HG03571 (cell line): Measurements from ENCODE around the gene SH2D3A.

Experiments used
- ATAC-seq: cut with Tn5 transposase; IDR thresholded peaks from one replicate; pipeline ENCODE4 v1.9.1; 2021; ENCODE audit not compliant: unreplicated experiment

SH2D3A gene

DNA sequence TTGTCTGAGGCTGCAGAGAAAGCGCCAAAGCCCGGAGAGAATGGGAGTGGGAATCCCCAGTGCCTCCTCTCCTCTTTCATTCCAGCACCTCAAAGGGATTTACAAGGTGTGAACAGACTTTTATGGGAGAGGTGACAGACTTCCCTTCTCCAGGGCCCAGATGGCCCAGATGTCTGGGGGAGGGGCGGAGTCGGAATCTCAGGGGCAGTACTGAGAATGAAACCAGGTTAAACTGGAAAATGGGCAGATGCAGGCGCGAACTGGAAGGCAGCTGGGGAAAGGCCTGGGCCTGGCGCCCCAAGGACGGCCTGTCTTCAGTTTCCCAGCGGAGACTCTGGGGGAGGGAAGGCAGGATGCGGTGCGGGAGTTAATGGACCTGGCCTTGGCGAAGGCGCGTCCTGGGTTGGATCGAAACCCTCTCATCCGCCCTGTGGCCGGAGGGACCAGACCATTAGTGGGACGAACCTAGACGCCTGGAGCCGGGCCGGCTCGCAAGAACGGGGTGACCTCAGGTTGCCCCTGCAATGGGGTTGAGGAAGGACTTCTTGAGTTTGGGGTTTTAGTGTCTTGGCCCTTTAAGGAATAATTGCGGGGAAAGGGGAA, 28.3 kb downstream of the SH2D3A start:
- no peak for ATAC-seq

DNA sequence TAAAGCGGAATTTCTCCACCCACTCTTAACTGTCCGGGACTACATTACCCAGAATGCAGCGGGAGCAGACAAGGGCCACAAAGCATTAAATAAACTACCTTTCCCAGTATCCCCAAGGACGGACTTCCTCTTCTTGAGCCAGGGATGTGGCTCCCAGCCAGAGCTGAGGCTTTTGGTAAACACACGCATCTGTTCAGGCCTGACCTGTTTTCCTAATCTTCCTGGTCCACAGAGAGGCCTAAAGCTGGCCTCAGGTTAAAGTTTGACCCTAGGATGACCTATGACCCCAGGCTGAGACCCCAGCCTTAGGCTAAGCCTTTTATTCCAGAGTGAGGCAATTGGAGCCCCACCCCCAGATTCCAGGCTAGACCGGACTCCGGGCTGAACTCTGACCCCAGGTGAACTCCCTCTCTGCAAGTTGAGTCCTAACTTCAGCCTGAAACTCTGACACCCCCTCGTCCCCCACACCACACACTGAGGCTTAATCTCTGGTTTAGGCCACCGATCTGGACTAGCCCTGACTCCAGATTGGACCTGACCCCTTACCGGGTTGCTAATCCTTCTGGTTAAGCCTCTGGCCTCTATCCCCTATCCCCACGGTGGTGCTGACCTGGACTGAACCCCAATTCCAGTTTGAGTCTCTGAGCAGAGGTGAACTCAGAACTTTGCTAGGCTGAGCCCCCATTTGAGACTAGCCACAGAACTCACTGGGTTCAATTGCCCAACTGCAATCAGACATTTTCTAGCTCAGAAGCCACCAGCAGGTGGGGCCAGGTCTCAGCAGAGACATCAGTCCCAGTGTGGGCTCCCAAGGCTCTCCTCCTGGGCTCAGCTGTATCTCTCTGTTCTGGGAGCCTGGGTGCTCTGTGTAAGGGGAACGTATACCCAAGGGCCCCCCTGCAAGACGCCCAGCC, 29.1 kb downstream of the SH2D3A start:
- no peak for ATAC-seq

DNA sequence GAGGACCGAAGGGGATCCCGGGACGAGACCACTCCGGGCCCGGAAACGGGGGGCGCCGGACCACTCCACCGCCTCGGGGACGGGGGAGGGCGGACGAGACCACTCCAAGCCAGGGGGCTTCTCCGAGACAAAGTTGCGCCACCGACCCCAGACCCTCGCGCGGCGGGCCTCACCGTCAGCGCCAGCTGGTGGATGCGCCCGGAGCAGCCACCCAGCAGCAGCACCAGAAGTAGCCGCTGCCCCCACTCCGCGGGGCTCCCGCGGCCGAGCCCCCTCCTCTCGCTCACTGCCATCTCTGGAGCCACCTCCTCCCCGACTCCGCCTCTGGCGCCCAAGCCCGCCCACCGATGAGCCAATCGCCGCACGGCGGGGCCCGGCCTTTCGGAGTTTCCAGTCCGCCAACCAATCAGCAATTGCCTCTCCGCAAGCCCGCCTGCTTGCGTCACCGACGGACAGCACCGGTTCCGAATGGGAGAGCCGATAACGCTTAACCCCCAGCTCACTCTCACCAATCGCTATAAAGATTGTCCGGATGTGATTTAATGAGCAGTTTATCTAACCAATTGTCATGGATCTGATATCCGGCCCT, 29.9 kb downstream of the SH2D3A start, which contains the start of gene GPR108:
GPR108 (minus strand) TSS at position 297 of the 589 bp plus-strand sequence; CDS start at position 293, 4 bp downstream.
- ATAC-seq = peak; percentile 54

DNA sequence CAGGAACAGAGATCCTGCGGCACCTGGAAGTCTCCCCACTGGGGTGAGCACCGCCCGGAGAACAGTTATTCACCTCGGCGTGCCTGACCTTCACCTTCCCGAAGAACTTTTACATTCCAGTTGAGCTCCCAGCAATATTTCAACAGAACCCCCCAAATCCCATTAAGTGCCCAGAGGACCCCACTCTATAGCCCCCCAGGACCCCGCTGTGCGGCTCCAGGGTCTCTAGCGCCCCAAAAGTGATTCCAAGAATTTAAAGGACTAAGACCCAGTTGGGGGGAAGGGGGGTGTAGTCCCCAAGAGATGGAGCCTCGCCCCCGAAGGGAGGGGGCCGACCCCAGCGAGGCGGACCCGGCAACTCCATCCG, 30.3 kb downstream of the SH2D3A start:
- no peak for ATAC-seq

DNA sequence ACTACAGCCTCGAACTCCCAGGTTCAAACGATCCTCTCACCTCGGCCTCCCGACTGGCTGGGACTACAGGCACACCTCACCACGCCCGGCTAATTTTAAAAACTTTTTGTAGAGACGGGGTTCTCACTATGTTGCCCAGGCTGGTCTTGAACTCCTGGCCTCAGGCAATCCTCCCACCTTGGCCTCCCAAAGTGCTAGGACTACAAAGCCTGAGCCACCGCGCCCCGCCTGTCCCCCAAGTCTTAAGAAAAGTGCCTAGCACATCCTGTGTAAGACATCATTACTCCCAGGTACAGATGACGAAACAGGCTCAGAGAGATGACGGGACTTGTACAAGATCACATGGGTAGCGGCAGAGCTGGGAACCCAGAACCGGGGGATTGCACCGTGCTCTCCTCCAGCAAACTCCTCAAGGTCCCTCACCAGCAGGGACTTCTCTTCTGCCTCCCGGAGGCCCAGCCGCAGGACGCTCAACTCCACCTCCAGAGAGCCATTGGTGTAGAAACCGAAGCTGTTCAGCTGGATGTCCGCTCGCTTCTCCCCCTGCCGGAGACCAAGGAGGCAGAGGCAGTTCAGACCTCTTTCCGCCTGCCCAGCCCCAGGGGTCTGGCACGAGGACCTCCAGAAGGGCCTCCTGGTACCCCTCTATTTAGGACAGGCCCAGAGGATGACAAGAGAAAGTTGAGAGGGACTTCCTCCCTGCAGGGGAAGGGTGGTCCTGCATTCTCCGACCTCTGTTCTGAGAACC, 30.9 kb downstream of the SH2D3A start:
- no peak for ATAC-seq

- no peak for ATAC-seq
Observed at GRCh38 chr19:6735181-6735911, 31.9 kb downstream of the SH2D3A start.

DNA sequence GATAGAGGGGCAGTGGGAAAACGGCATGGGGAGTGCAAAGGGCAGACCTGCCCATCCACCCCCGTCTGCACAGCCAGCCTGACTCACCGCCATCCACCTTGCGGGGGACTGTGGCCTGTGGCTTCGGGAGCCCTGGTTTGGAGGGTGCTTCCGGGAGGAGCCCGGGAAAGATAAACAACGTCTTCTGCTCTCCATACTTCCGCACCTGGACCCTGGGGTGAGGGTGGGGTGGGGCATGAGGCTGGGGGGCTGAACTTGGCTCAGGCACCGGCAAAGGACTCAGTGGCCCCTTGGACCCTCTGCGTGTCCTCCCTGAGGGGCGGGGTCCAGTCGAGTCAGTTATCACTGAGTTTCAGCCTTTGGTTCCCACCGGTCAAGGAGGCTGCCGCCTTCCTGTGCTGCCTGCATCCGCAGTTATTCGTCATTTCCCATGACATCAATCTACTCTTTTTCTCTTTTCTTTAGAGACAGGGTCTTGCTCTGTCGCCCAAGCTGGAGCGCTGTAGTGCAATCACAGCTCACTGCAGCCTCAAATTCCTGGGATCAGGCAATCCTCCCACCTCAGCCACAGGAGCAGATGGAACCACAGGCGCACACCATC, 33.0 kb downstream of the SH2D3A start:
- no peak for ATAC-seq

DNA sequence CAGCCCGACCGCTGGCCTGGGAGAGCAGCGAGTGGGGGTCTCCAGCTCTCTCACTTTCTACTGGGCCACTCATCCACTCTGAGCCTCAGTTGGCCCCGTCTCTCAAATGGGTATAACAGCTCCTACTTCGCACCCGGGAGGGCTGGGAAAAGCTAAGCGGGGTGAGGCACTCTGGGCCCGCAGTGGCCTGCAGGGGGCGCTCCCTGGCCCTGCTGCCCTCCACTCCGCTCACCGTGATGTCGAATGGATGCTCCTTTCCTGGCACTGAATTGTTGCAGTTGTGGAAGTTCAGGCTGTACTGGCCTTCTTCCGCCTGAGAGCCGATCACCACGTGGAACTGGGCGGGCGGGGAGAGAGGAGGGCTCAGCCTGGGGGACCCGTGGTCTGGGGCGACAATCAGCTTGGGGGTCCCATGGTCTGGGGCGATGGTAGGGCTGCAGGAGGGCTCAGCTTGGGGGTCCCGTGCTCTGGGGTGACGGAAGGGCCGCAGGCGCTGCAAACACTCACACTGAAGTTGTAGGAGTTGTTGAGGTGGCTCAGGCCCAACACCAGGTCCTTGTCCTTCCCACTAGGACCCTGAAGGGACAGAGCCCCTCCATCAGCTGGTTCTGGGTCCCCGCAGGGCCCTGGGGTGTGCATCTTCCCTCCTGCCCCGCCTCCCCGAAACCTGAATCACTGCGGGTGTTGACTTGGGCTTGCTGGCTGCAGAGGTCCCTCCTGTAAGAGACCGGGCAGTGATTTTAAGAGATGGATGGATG, 33.7 kb downstream of the SH2D3A start:
- no peak for ATAC-seq

- no peak for ATAC-seq
Observed at GRCh38 chr19:6732803-6733337, 34.4 kb downstream of the SH2D3A start.

DNA sequence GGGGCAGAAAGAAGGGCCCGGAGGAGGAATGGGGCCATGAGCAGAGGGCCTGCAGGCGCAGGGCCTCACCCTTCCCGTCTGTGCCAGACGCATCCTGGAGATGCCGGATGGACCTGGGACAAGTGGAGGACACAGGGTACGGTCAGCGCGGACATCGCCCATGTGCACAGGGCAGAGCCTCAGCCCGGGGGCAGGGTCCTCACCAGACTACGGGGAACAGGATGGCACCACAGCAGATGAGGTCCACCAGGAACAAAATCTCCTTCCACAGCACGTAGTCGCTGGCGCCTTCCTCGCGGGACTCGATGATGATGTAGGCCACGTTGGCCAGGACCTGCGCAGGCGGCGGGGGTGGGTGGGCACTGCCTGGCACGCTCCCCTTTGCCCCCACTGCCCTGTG, 35.4 kb downstream of the SH2D3A start:
- ATAC-seq = no peak

GRCh38 chr19:6730941-6731670, 36.1 kb downstream of the SH2D3A start:
- ATAC-seq = no peak

GRCh38 chr19:6730153-6730804, 37.0 kb downstream of the SH2D3A start:
- ATAC-seq = no peak

GRCh38 chr19:6729573-6730152, 37.6 kb downstream of the SH2D3A start:
- no peak for ATAC-seq

- no peak for ATAC-seq
Observed at GRCh38 chr19:6728346-6728745, 38.9 kb downstream of the SH2D3A start.

DNA sequence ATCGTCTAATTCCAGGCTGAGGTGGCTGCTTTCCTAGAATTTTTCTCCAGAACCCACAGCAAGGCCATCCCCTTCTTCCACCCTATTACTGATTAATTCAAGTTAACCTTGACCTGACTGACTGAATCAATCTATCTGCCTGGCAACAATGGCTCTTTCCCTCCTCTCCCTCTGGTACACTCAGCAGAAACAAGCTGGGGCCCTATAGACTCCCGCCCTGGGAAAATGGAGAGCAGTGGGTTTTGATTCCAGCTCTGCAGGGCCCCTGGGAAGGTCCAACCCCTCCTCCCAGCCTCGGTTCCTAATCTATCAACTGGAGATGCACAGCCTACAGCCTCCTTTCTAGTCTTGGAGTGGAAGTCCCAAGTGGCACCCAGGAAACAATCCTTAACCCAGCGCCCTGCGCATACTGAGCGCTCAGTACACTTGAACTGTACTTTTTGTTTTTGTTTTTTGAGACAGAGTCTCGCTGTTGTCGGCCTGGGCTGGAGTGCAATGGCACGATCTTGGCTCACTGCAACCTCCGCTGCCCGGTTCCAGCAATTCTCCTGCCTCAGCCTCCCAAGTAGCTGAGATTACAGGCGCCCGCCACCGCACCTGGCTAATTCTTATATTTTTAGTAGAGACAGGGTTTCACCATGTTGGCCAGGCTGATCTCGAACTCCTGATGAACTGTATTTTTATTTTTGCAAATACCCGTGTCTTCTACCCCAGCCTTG, 41.6 kb downstream of the SH2D3A start:
- no peak for ATAC-seq

DNA sequence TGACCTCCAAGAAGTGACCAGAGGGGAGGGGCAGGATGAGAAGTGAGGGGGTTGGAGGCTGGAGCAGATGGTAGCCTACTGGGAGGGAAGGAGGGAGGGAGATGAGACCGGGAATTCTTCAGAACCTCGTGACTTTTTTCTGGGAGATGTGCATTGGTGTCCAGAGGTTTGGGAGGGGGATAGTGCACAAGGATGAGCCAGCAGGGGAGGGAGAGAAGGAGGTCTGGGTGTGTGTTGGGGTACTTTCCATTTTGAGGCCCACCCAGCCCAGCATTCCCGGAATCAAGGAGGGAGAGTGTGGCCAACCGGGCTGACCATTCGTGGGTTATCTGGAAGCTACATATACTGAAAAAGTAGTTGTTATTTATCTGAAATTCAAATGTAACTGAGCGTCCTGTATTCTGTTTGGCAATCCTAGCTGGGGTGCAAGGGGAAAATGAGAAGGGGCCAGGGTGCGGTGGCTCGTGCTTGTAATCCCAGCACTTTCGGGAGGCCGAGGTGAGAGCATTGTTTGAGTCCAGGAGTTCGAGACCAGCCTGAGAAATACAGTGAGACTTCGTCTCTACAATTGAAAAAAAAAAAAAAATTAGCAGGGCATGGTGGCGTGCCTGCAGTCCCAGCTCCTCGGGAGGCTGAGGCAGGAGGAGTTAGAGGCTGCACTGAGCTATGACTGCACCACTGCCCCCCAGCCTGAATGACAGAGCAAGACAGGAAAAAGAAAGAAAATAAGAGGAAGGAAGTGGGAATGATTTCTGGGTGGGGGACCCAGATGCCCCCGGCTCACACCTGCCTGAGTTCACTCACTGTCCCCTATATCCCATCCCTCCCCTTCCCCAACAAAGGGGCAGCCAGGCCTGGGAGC, 42.4 kb downstream of the SH2D3A start:
- ATAC-seq = no peak
